ENCODE measurements around the gene KLHL15. TPM values are rescaled to one million over a fixed set of nuclear protein-coding genes. Genes with fewer than 3 reads are reported as not detected.

The KLHL15 gene
- polyA plus RNA-seq, 1 experiment: 2.7 TPM

- Histone ChIP-seq H3K27me3 (ENCODE audit: control insufficient read depth, insufficient read depth, low read length) (no peaks in the 10 kb centered on the region), H3K36me3 (ENCODE audit: control insufficient read depth, insufficient read depth, low read length) (no peaks in the 10 kb centered on the region), H3K4me3 (ENCODE audit: low read depth, low read length) (no peak overlapping the region)
- DNase-seq (ENCODE audit: low read depth): no peak
- POLR2A ChIA-PET: no interaction called here
- TF ChIP-seq, protein P1, sequence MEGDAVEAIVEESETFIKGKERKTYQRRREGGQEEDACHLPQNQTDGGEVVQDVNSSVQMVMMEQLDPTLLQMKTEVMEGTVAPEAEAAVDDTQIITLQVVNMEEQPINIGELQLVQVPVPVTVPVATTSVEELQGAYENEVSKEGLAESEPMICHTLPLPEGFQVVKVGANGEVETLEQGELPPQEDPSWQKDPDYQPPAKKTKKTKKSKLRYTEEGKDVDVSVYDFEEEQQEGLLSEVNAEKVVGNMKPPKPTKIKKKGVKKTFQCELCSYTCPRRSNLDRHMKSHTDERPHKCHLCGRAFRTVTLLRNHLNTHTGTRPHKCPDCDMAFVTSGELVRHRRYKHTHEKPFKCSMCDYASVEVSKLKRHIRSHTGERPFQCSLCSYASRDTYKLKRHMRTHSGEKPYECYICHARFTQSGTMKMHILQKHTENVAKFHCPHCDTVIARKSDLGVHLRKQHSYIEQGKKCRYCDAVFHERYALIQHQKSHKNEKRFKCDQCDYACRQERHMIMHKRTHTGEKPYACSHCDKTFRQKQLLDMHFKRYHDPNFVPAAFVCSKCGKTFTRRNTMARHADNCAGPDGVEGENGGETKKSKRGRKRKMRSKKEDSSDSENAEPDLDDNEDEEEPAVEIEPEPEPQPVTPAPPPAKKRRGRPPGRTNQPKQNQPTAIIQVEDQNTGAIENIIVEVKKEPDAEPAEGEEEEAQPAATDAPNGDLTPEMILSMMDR (IDR thresholded peaks at IDR 0.05; ENCODE audit: insufficient read depth, low read depth, low read length): no peak
- CTCF ChIA-PET: no interaction called here
Observed at GRCh38 chrX:23937100-23937499, 89.9 kb downstream of the KLHL15 start.

DNA sequence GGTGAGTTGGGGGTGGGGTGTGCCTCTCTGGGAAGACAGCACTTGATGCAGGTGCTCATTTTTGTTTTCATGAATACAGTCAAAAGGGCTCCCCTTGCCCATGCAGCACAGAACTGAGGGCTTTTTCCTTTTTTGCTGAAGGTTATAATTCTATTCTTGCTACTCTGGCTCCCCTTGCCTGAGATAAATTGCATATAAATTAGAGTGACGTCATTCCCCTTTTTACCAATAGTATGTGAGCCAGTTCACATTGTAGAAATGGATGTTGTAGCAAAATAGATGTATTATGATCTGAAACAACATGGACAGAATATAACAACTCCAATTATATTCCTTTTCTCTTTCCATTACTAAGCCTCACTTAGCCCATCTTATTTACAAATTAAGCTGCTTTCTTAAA, 90.8 kb downstream of the KLHL15 start:
- no peaks in the 10 kb centered on the region for H3K36me3 ChIP-seq (ENCODE audit: control insufficient read depth, insufficient read depth, low read length)
- ChIA-PET POLR2A (no interaction called here), CTCF (no interaction called here)
- no peaks in the 10 kb centered on the region for H3K27me3 ChIP-seq (ENCODE audit: control insufficient read depth, insufficient read depth, low read length)
- no peak for DNase-seq (ENCODE audit: low read depth)
- H3K4me3 ChIP-seq (ENCODE audit: low read depth, low read length): no peak overlapping the region
- TF ChIP-seq, protein P1 (IDR thresholded peaks at IDR 0.05; ENCODE audit: insufficient read depth, low read depth, low read length): no peak

- no peak for DNase-seq (ENCODE audit: low read depth)
- TF ChIP-seq, protein P1 (IDR thresholded peaks at IDR 0.05; ENCODE audit: insufficient read depth, low read depth, low read length): no peak
- ChIA-PET CTCF (no interaction called here), POLR2A (no interaction called here)
- Histone ChIP-seq H3K27me3 (ENCODE audit: control insufficient read depth, insufficient read depth, low read length) (no peaks in the 10 kb centered on the region), H3K4me3 (ENCODE audit: low read depth, low read length) (no peak overlapping the region), H3K36me3 (ENCODE audit: control insufficient read depth, insufficient read depth, low read length) (no peaks in the 10 kb centered on the region)
Observed at GRCh38 chrX:23935106-23935505, 91.9 kb downstream of the KLHL15 start.

Other genes starting within 250 kb of the KLHL15 start
- 46.1 and 76.0 TPM in 2 replicates for gene SAT1, start 244.0 kb downstream of the KLHL15 start, polyA plus RNA-seq (2011; rRNA removed)
- 6.6 and 10.0 TPM in 2 replicates for gene APOO, start 119.2 kb downstream of the KLHL15 start, polyA plus RNA-seq (2011; rRNA removed)
- not detected in 2 replicates for gene CXorf58, start 119.2 kb downstream of the KLHL15 start, polyA plus RNA-seq (2011; rRNA removed)
- gene EIF2S3, start 27.8 kb upstream of the KLHL15 start, polyA plus RNA-seq (2011; rRNA removed): 55.9 and 108 TPM in 2 replicates
- 12.5 and 21.8 TPM in 2 replicates for gene ZFX, start 122.5 kb upstream of the KLHL15 start, polyA plus RNA-seq (2011; rRNA removed)